Skeletal muscle tissue (tissue), 4 donors: ENCODE results near the gene MCEE. TPM values are rescaled to one million over a fixed set of nuclear protein-coding genes. Genes with fewer than 3 reads are reported as not detected.
"Not testable (repeated sequence)": the region's sequence is repeated elsewhere in the genome, so short reads cannot be mapped to it uniquely, and the experiment has no call there.

ENCODE experiments used
- H3K27ac ChIP-seq: one replicate; pipeline ENCODE4 v1.7.0; 2013; ENCODE audit warnings: mild to moderate bottlenecking, low read depth, low read length, inconsistent platforms
- H3K27me3 ChIP-seq, 3 donors: one replicate each; pipeline ENCODE4 v1.7.0; 2013; ENCODE audit warnings: low read length in 3 of 3; ENCODE audit not compliant: control insufficient read depth in 3 of 3, insufficient read depth in 3 of 3
- H3K36me3 ChIP-seq, 3 donors: one replicate each; pipeline ENCODE4 v1.7.0; 2013; ENCODE audit warnings: low read length in 3 of 3; ENCODE audit not compliant: control insufficient read depth in 3 of 3, insufficient read depth in 3 of 3
- H3K4me1 ChIP-seq, 3 donors: one replicate each; pipeline ENCODE4 v1.7.0; 2013; ENCODE audit warnings: low read length in 3 of 3, mild to moderate bottlenecking in 3 of 3; ENCODE audit not compliant: control insufficient read depth in 3 of 3, insufficient read depth in 3 of 3
- H3K4me3 ChIP-seq, 3 donors: one replicate each; pipeline ENCODE4 v1.7.0; 2013; ENCODE audit warnings: low read length in 3 of 3
- H3K9ac ChIP-seq, 3 donors: one replicate each; pipeline ENCODE4 v1.7.0; 2013; ENCODE audit warnings: low read length in 3 of 3, mild to moderate bottlenecking in 3 of 3, moderate library complexity in 2 of 3, low read depth in 1 of 3
- H3K9me3 ChIP-seq, 3 donors: one replicate each; pipeline ENCODE4 v1.7.0; 2013; ENCODE audit warnings: low read length in 3 of 3; ENCODE audit not compliant: control insufficient read depth in 3 of 3
- total RNA-seq: library from RNA; depleted of rRNA; stranded (reverse); fragments of >200 nt; gene quantifications from one replicate; pipeline ENCODE4 v1.2.3, GENCODE V29; 2014
- donor health status: Osteomylitis.

Gene MCEE
- total RNA-seq, result 15.7 TPM

- no peaks in the 10 kb centered on the region for H3K9me3 ChIP-seq
- H3K9ac ChIP-seq, result peak within 1 kb of the TSS; percentile 85 to 98 (median 97)
- no peaks in the 10 kb centered on the region for H3K27me3 ChIP-seq
- peaks cover 8 to 13% (median 13%) of the 10 kb centered on the region in 3 donors for H3K36me3 ChIP-seq
- H3K4me3 ChIP-seq, result peak within 1 kb of the TSS; percentile 96 to 98 (median 98)
- peaks cover 9 to 28% (median 15%) of the 10 kb centered on the region in 3 donors for H3K4me1 ChIP-seq
- peak within 1 kb of the TSS; percentile 91 for H3K27ac ChIP-seq
Measured at GRCh38 chr2:71130152-71130904, at the start of gene MCEE, which contains the start of gene MPHOSPH10. TSS of gene MCEE (minus strand) at chr2:71130229. CDS start at chr2:71130219, 10 bp downstream. TSS of gene MPHOSPH10 (plus strand) at chr2:71130634. CDS start at chr2:71130666, 32 bp downstream.

- H3K27ac ChIP-seq, H3K9me3 ChIP-seq, H3K4me3 ChIP-seq, H3K9ac ChIP-seq, H3K4me1 ChIP-seq, H3K36me3 ChIP-seq, H3K27me3 ChIP-seq: not testable (repeated sequence)
Measured at GRCh38 chr2:71178836-71179235, 48.8 kb upstream of the MCEE start.

- H3K27ac ChIP-seq, result no peak overlapping the region
- H3K36me3 ChIP-seq, result no peaks in the 10 kb centered on the region
- no peaks in the 10 kb centered on the region for H3K4me1 ChIP-seq
- no peak overlapping the region for H3K4me3 ChIP-seq
- no peaks in the 10 kb centered on the region for H3K27me3 ChIP-seq
- no peak overlapping the region for H3K9ac ChIP-seq
- H3K9me3 ChIP-seq, result no peaks in the 10 kb centered on the region
Measured at GRCh38 chr2:71174207-71174606, 44.2 kb upstream of the MCEE start.

DNA sequence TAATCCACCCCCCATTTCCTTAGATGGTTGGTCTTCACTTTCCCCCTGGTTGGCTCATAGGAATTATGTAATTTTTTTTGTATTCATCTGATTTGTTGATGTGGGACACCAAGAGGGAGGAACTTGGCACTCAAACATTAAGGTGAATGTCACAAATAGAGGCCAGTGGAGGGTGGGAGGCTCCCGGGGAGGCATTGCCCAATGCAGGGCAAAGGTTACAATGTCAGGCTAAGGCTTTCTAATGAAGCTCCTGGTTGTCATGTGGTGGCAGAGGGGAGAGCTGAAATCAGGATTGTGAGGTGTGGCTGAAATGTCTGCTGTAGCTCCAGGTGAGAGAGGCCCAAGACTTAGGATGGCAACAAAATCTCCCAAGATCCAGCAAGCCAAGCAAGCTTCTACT lies 43.1 kb upstream of the MCEE start:
- Histone ChIP-seq H3K4me1 (no peaks in the 10 kb centered on the region), H3K27me3 (no peaks in the 10 kb centered on the region), H3K27ac (no peak overlapping the region), H3K9me3 (no peaks in the 10 kb centered on the region), H3K4me3 (no peak overlapping the region), H3K9ac (no peak overlapping the region), H3K36me3 (no peaks in the 10 kb centered on the region)

- Histone ChIP-seq H3K4me3 (no peak overlapping the region), H3K27me3 (no peaks in the 10 kb centered on the region), H3K27ac (no peak overlapping the region), H3K36me3 (no peaks in the 10 kb centered on the region), H3K9me3 (no peaks in the 10 kb centered on the region), H3K9ac (no peak overlapping the region), H3K4me1 (no peaks in the 10 kb centered on the region)
Measured at GRCh38 chr2:71166812-71167211, 36.8 kb upstream of the MCEE start.

DNA sequence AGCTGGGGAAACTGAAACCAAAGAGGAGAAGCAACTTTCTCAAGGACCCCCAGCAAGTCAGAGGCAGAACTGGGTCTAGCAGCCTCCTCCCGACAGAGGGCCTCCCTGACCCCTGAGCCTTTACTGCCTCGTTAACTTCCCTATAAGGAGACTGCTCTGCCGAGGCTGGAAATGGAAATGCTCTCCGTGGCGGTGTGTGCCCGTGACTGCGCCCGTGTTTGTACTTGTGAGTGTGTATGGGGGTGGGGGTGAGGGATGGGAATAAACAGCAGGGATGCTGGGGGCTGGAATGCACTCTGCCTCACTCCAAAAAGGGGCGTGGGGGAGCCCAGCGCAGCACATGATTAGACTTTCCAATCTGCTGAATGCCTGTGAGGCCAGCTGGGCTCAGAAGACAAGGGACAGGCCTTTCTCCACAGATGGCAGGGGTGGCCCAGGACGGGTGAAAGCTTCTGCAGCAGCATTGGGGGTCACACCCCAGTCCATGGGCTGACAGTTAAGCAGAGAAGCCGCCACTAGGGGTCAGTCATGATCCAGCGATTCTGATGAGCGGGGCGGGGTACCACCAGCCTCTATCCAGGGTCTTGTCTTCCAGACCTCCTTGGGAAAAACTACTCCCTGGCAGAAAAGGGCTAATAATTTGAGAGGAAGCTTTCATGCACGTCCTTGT lies 27.2 kb upstream of the MCEE start:
- H3K27ac ChIP-seq, result no peak overlapping the region
- peak overlapping the region in 2 of 3 donors; percentile 6 to 39 for H3K4me3 ChIP-seq
- no peaks in the 10 kb centered on the region for H3K9me3 ChIP-seq
- H3K36me3 ChIP-seq, result no peaks in the 10 kb centered on the region
- no peaks in the 10 kb centered on the region for H3K27me3 ChIP-seq
- H3K4me1 ChIP-seq, result peaks cover 0 to 7% (median 4%) of the 10 kb centered on the region in 3 donors
- H3K9ac ChIP-seq, result no peak overlapping the region

DNA sequence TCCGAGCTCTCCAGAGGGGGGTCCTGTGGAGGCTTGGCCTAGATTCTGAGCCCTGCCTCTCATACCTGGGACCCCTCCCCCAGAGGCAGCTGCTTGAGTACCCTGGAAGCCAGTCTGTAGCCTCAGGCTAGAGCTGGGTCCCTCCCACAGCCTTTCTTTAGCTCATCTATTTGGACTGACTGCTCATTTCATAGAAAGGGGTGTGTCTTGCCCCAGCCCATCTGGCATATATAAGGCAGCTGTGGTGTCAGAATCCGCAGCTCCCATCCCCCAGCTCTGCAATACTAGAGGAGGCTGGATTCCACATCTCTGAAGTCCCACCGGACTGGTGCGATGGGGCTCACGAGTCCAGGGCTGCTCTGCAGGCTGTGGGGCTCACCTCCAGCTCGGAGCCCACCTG lies 26.5 kb upstream of the MCEE start:
- Histone ChIP-seq H3K9ac (no peak overlapping the region), H3K27ac (no peak overlapping the region), H3K4me3 (no peak overlapping the region)

DNA sequence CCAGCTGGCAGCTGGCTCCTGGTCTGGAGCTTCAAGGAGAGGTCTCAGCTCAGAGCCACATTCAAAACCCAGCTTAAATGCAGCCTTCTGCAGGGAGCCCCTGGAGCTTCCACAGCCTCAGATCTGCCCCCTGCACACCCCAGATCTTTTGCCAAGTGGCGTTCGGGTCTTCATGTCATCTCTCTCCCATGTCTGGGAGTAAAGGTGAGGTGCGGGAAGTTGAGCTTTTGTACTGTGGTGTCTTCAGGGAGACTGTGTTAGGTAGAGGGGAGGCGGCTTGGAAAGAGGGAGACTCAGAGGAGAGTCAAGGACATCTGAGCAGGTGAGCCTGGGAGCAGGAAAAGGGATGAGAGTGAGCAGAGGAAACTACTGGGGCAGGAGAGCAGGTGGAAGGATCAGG lies 25.8 kb upstream of the MCEE start:
- peaks cover 0 to 7% (median 4%) of the 10 kb centered on the region in 3 donors for H3K4me1 ChIP-seq
- no peaks in the 10 kb centered on the region for H3K36me3 ChIP-seq
- no peak overlapping the region for H3K9ac ChIP-seq
- H3K4me3 ChIP-seq, result no peak overlapping the region
- H3K27ac ChIP-seq, result no peak overlapping the region
- H3K27me3 ChIP-seq, result no peaks in the 10 kb centered on the region
- no peaks in the 10 kb centered on the region for H3K9me3 ChIP-seq

More for the DNA sequence above, 26.5 kb upstream of the MCEE start:
- Histone ChIP-seq H3K9me3 (no peaks in the 10 kb centered on the region), H3K4me1 (peaks cover 0 to 7% (median 4%) of the 10 kb centered on the region in 3 donors), H3K36me3 (no peaks in the 10 kb centered on the region), H3K27me3 (no peaks in the 10 kb centered on the region)

DNA sequence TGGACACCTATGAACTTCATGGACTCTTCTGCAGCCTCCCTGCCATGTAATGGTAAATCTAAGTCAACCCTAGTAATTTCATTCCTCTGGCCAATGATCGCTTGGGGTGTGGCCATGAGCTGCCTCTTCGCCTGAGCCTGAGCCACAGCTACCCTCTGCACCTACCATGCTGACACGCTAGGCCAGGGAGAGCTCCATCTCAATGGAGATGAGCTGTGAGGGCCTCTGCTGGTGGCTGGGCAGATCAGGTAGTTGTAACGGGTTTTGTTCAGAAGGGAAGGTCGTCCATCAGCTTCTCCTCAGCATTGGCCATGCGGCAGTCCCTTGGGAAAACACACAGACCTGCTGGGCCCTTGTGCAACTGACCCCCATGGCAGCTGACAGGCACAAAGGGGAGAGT lies 24.8 kb upstream of the MCEE start:
- Histone ChIP-seq H3K36me3 (peaks cover 5 to 9% (median 8%) of the 10 kb centered on the region in 3 donors), H3K27ac (no peak overlapping the region), H3K9ac (no peak overlapping the region), H3K9me3 (no peaks in the 10 kb centered on the region), H3K4me1 (peaks cover 0 to 7% (median 4%) of the 10 kb centered on the region in 3 donors), H3K4me3 (no peak overlapping the region), H3K27me3 (no peaks in the 10 kb centered on the region)

DNA sequence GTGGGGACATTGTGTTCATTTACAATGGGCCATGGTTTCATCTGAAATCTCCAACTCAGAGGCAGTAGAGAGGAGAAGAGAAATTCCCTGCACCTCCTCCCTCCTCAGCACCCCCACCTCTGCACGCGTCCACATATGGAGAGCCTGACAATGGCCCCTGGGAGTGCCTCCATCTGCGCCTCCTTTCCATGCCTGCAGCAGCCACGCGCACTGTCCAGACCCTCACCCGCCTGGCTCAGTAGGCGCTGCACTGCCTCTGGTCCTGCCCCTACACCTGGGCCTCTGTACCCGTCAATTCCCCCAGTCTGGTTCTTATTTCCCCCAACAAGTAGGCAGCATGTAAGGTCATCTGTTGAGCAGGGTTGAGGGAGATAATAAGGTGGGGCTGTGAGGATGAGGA lies 24.2 kb upstream of the MCEE start:
- Histone ChIP-seq H3K36me3 (peaks cover 11 to 14% (median 14%) of the 10 kb centered on the region in 3 donors), H3K27ac (no peak overlapping the region), H3K27me3 (no peaks in the 10 kb centered on the region), H3K9ac (no peak overlapping the region), H3K4me1 (peaks cover 0 to 7% (median 4%) of the 10 kb centered on the region in 3 donors), H3K9me3 (no peaks in the 10 kb centered on the region), H3K4me3 (no peak overlapping the region)
